GM12873 (cell line): Measurements from ENCODE around the gene SCTR.

ENCODE experiments used
- TF ChIP-seq, protein P1 (sequence below): IDR thresholded peaks from 2 replicates; pipeline ENCODE4 v1.5.1; 2012; ENCODE audit warnings: low read depth, mild to moderate bottlenecking, moderate library complexity, low read length, control low read depth; ENCODE audit not compliant: insufficient read depth; ENCODE audit errors: missing control alignments

Gene SCTR

GRCh38 chr2:119473621-119474370, 50.5 kb downstream of the SCTR start:
- TF ChIP-seq, protein P1, sequence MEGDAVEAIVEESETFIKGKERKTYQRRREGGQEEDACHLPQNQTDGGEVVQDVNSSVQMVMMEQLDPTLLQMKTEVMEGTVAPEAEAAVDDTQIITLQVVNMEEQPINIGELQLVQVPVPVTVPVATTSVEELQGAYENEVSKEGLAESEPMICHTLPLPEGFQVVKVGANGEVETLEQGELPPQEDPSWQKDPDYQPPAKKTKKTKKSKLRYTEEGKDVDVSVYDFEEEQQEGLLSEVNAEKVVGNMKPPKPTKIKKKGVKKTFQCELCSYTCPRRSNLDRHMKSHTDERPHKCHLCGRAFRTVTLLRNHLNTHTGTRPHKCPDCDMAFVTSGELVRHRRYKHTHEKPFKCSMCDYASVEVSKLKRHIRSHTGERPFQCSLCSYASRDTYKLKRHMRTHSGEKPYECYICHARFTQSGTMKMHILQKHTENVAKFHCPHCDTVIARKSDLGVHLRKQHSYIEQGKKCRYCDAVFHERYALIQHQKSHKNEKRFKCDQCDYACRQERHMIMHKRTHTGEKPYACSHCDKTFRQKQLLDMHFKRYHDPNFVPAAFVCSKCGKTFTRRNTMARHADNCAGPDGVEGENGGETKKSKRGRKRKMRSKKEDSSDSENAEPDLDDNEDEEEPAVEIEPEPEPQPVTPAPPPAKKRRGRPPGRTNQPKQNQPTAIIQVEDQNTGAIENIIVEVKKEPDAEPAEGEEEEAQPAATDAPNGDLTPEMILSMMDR, result no peak

- TF ChIP-seq, protein P1, result no peak
These were observed 51.5 kb downstream of the SCTR start for GRCh38 chr2:119472749-119473148.

DNA sequence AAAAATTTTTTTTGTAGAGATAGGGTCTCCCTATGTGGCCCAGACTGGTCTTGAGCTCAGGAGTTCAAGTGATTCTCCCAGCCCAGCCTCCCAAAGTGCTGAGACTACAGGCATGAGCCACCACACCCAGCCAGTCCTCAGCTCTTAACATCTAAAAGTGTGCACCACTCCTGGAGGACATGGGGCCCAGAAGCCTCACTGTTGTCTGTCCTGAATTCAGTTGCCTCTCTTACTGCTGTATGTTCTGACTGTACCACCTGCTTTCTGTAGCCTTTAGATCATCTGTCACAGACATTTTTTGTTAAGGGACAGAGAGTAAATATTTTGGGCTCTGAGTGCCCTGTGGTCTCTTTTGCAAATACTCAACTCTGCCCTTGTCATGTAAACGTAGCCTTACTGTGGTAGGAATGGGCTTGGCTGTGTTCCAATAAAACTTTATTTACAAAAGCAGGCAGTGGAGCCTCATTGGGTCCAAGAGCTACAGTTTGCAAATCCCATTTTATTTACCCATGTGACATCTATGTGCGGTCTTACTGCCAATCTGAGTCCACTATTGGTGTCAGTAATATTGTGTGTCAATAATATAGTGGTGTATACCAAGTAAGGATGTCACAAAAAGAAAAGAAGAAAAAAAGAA, 54.5 kb downstream of the SCTR start:
- TF ChIP-seq, protein P1, result no peak

DNA sequence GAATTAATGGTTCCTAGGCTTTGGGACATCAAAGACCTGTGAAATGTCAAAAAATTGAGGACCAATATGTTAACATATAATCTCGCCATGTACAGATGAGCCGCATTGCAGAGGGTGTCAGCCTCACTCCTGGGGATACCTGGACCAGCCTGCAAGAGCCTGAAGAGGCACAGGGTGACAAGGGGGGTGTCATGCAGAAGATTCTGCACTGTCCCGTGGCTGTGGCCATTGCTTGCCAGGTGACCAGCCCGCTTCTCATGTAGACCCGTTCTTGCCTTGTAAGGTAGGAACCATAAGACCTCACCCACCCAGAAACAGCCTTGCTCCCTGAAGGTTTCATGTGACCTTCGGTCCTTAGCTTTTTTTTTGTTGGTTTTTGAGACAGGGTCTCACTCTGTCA, 55.2 kb downstream of the SCTR start:
- TF ChIP-seq, protein P1, result no peak

DNA sequence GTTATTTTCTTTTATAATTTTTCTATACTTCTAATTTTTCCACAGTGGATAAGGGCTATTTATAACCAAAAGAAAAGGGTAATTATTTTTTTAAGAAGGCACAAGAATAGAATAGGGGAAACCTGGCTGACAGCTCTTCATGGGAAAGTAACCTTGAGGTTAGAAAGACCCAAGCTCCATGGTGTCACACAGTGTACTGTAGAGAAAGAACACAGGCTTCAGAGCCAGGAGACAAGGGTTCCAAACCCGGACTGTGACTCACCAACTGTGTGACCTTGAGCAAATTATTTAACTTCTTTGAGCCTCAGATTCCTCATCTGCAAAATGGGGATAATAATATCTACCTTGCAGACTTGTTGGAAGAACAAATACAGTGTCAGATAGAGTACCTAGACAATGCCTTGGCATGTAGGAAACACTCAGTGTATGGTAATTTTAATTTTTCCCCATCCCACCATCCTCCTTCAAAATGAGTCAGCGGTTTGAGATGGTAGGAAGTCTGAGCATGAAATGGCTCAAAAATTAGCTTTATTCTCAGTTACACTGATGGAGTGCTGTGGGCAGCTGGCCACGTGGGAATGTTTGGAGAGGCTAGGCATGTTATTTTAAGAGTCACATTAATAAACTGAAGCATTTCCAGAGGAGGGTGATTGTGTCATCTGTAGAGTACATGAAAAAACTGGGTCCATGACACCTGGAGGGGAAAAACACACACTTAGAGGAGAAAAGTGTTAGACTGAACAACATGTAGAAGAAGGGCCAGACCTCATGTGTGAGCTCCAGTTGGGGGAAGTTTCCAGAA, 55.9 kb downstream of the SCTR start:
- TF ChIP-seq, protein P1, result no peak

- TF ChIP-seq, protein P1, result no peak
These were observed 57.9 kb downstream of the SCTR start for GRCh38 chr2:119466373-119466772.

DNA sequence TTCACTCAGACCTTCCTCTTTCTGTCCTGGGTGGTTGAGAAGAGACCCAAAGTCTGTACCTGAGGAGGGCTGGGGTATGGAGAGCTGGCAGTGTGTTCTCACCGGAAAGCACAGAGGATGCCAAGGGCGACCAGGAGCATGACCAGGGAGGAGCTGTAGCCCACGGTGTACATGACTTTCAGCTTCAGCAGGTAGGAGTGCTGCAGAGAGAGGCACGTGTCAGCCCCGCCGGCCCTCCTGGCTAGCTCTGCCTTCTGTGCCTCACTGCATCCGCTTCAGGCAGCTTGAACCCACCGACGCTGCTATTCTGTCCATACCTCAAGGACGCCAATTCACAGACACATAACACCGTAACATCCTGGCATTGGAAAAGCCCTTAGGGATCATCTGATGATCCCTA, 58.6 kb downstream of the SCTR start:
- TF ChIP-seq, protein P1, result no peak
